ENCODE results near the gene ERFE.

ERFE gene

DNA sequence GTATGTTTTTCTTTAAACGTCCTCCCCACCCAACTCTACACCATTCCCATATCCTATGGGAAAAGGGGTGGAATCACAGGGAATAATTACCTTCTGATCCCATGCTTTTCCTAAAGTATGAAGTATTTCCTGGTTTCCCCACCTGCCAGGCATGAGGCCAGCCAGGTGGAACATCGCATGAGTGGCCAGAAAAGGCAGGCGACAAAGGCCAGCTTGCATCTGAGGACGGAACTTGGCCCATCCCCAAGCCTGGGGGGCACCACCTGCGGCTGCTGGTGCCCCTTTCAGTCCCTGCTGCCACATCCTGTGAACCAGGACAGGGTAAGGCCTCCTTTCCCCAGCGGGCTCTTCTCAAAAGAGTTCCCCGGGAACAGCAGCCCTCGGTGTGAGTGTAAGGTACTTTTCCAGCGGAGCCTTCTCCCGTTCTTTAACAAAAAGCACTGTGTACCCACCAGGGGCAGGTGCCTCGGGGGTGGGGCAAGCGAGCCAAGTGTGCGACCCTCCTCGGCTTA is 1.2 kb upstream of the ERFE start:
- no peak for FAIRE-seq

GRCh38 chr2:238158018-238158508 is 707 bp upstream of the ERFE start:
- FAIRE-seq, result no peak

DNA sequence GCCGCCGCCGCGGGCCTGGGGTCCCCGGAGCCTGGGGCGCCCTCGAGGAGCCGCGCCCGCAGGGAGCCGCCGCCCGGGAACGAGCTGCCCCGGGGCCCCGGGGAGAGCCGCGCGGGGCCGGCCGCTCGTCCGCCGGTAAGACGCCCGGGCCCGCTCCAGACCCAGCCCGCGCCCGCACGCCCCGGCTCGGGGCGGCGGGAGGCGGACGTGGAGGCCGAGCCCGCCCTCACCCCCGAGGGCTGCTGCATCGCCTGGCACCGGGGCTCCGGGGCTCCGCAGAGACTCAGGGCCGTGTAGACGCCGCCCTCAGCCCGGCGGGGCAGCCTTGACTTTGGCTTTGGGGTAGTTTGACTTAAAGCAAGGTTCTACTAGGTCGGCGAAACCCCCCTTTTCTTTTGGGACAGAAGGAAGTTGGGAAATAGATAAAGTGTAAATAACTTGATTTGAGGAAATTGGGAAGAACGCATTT is 335 bp downstream of the ERFE start:
- FAIRE-seq, result no peak

DNA sequence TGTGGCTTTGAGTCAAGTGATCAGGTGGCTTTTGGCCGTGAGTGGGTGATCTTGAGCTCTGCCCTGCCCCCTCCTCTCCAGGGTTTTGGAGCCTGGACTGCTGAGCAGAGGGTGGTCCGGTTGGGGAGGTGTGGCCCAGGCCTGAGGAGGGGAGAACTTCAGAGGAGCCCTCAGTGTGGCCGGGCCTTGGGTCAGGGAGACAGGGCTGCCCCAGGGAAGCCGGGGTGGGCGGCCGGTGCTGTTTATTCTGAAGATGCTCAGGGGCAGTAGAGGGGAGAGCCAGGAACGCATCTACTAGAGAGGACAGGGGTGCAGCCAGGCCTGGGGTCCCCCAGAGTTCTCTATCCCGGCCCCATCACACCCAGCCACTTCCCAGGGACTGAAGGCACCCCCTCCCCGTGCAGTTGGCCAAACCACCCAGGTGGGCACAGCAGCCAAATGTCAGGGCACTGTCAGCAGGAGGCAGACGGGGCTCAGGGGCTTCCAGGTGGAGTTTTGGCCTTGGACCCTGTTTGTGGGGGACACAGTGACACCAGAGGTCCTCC is 963 bp downstream of the ERFE start:
- no peak for FAIRE-seq

GRCh38 chr2:238160206-238161129 is 1.7 kb downstream of the ERFE start:
- FAIRE-seq, result no peak

DNA sequence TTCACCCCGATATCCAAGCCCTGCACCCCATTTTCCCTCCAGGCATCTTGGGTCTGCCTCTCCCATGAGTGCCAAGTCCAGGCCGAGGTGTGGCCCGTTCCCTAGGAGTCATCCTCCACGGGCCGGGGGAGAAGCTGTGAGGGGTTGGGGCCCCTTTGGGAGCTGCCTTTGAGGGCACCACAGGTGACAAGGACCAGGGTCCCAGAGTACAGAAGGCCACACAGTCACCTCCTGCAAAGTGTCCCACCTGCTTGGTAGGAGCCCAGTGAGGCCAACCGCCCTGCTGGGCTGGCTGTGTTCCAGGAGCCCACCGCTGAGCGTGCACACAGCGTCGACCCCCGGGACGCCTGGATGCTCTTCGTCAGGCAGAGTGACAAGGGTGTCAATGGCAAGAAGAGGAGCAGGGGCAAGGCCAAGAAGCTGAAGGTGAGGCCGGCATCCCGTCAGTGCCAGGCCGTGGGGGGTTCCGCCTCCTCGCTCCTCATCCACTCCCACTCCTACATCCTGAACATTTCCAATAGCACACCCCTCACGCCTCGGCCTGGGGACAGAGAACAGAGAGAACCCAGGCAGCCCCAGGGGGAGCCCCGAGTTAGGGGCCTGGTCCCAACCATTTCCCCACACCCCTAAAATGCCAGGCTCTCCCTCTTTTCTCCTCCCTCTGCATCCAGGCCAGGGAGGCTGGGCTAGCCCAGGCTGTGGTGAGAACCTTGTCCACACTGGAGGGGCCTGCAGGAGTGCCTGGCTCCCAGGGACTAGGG is 2.7 kb downstream of the ERFE start:
- no peak for FAIRE-seq

DNA sequence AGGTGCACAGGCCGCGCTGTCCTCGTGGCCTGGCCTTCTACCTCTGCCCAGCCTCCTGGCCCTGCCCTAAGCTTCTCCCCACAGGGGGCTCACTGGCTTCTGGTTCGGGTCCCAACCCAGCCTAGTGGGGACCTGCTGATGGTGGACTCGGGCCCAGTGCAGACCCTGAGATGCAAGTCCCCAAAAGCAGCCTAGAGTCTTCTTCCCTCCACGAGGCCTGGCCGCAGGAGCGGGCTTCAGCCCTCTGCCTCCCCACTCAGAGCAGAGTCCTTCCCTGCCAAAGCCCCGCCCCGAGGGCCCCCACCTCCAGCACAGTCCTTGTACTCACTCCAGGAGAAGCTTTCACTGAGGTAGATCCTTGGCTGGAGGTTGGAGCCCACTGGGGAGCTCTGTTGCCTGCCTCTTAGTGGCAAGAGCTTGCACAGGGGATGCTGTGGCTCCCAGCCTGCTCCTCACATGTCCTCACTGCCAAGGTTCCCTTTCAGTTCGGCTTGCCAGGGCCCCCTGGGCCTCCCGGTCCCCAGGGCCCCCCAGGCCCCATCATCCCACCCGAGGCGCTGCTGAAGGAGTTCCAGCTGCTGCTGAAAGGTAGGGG is 3.6 kb downstream of the ERFE start:
- no peak for FAIRE-seq

DNA sequence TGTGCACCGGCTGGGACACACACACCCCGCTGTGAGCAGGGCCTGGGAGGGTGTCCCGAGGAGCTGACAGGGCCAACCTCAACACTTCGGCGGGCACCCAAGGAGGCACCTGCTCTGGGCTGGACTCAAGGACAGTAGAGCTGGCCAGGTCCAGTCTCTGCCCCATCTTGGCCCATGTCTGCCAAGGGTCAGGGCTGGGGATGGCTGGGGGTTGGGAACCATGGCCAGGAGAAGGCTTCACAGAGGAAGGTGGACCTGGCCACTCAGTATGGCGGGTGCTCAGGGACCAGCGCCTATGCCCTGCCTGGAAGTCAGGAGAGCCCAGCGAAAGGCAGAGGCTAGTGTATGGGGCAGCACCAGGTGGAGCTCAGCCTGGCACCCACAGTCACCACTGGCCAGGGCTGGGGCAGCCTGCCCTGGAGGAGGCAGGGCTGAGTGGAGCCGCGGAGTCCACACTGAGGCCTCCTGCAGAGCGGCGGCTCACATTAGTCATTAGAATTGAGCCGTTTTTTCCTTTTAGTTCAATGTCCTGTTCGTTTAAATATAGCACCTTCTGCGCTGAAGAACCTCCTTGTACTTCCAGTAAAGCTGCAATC is 4.2 kb downstream of the ERFE start:
- FAIRE-seq, result no peak

GRCh38 chr2:238163481-238164198 is 4.9 kb downstream of the ERFE start:
- no peak for FAIRE-seq

- FAIRE-seq, result no peak
Measured at GRCh38 chr2:238164906-238165287, 6.1 kb downstream of the ERFE start.

DNA sequence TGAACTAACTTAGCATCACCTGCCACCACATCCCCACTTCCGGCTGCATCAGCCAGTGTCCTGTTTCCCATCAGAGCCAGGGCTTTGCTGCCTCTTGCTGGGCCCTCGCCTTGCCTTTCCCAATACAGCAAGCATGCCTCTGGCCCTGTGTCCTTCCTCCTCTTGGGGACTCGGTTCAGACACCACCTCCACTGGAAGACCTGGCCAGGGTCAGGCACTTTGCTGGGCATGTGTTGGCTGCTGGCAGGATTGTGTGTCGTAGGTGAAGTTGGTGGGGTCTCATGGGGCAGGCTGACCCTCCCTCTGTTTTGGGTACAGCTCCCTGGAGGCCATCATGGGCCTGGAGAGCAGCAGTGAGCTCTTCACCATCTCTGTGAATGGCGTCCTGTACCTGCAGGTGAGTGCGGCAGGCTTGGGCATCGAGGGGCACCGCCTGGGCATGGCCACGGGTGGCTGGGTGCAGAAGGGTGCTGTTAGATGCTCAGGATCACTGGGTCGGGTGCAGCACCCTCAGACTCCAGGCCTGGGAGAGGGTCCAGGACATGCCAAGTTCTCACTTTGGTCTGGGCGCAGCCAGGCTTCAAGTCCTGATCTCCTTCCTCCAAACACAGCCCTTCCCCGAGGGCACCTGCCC is 6.6 kb downstream of the ERFE start:
- FAIRE-seq, result no peak

- no peak for FAIRE-seq
Measured at GRCh38 chr2:238166391-238167343, 7.9 kb downstream of the ERFE start.

- FAIRE-seq, result no peak
Measured at GRCh38 chr2:238167344-238167715, 8.6 kb downstream of the ERFE start.

DNA sequence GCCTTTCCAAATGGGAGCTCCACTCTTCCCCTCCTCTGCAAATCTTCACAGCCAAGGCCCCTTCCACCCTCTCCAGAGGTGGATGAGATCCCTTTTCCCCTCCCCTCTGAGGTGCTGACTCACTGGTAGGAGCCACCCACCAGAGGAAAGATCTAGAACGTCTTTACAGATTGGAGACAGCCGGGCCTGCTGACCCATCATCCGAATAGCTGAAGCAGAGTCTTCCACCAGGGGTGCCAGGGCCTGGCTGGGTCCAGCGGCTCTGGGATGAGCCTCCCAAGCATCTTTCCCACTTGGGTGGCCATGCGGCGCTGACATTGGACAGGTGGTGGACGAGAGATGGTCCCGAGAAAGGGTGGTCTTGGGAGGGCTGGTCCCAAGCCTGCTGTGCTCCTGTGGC is 9.0 kb downstream of the ERFE start:
- FAIRE-seq, result no peak

DNA sequence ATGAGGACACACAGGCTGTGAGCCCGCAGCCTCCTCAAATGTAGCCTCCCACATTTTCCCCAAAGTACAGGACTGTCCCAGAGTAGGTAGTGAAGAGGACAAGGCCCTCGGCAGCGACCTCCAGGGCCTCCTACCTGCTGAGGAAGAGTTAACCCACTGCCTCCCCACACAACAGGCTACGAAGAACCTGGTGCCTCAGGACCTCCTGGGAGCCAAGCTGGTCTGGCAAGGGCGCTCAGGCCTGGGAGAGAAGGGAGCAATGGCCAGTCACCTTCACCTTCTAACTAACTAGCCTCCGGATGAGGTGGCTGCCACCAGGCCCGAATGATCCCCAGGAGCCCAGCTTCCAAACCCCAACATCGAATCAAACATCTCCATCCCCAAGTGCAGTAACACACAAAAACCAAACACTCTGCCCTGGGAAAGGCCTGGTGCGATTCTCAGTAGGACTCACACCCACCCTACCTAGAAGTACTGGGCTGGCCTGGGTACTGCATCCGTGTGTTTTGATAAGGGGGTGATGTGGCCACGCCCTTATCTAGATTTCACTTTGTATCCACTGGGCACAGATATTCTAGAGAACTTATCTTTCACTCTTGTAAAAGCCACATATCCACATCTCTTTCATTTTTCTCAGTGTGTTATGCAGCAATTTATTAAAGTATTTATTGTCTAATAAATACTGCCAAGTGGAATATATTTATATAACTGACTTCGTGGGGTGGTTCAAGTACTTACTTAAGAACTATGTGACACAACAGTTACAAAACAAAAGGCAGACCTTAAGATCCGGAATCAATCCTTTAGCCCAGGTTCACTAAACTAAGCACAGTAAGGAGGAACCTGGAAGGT is 9.7 kb downstream of the ERFE start:
- no peak for FAIRE-seq

DNA sequence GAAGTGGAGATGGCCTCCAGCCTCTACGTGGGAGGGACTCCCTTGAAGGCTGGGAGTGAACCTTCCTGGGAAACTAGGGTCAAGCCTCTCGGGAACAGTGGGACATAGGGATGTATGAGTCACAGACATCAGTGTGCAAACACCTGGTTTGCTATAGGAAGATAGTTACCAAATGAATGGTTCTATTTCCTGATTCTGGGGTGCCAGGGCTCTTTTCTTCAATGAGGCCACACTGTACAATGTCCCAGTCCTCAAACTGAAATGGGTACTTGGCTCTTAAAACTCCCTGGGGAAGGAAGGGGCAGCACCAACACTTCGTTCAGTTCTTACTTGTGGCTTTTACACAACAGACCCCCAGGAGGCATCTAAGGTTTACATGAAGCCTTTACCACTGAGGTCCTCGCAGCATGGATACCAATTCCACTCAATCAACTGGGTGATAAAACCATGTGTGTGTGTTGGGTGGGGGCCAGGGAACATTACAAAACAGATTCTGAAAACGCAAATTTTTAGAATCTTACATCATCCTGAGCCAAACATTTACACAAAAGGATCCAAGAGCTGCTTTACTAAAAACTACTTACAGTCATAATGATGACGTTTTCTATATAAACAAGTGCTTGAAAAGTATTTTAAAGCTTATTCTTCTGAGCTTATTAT is 10.4 kb downstream of the ERFE start:
- FAIRE-seq, result no peak

- FAIRE-seq, result no peak
Measured at GRCh38 chr2:238169708-238170251, 11.0 kb downstream of the ERFE start.

Data from endometrium (tissue), 2 donors.